ENCODE results near the gene SYNM. TPM values are rescaled to one million over a fixed set of nuclear protein-coding genes. Genes with fewer than 3 reads are reported as not detected.

The SYNM gene, protein sequence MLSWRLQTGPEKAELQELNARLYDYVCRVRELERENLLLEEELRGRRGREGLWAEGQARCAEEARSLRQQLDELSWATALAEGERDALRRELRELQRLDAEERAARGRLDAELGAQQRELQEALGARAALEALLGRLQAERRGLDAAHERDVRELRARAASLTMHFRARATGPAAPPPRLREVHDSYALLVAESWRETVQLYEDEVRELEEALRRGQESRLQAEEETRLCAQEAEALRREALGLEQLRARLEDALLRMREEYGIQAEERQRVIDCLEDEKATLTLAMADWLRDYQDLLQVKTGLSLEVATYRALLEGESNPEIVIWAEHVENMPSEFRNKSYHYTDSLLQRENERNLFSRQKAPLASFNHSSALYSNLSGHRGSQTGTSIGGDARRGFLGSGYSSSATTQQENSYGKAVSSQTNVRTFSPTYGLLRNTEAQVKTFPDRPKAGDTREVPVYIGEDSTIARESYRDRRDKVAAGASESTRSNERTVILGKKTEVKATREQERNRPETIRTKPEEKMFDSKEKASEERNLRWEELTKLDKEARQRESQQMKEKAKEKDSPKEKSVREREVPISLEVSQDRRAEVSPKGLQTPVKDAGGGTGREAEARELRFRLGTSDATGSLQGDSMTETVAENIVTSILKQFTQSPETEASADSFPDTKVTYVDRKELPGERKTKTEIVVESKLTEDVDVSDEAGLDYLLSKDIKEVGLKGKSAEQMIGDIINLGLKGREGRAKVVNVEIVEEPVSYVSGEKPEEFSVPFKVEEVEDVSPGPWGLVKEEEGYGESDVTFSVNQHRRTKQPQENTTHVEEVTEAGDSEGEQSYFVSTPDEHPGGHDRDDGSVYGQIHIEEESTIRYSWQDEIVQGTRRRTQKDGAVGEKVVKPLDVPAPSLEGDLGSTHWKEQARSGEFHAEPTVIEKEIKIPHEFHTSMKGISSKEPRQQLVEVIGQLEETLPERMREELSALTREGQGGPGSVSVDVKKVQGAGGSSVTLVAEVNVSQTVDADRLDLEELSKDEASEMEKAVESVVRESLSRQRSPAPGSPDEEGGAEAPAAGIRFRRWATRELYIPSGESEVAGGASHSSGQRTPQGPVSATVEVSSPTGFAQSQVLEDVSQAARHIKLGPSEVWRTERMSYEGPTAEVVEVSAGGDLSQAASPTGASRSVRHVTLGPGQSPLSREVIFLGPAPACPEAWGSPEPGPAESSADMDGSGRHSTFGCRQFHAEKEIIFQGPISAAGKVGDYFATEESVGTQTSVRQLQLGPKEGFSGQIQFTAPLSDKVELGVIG (N-terminal part only)
- total RNA-seq (2022; extraction: Qiagen RNA extraction; ENCODE audit: low read depth) = 33.4 to 40.0 TPM (median 37.3 TPM) in 5 replicates

DNA sequence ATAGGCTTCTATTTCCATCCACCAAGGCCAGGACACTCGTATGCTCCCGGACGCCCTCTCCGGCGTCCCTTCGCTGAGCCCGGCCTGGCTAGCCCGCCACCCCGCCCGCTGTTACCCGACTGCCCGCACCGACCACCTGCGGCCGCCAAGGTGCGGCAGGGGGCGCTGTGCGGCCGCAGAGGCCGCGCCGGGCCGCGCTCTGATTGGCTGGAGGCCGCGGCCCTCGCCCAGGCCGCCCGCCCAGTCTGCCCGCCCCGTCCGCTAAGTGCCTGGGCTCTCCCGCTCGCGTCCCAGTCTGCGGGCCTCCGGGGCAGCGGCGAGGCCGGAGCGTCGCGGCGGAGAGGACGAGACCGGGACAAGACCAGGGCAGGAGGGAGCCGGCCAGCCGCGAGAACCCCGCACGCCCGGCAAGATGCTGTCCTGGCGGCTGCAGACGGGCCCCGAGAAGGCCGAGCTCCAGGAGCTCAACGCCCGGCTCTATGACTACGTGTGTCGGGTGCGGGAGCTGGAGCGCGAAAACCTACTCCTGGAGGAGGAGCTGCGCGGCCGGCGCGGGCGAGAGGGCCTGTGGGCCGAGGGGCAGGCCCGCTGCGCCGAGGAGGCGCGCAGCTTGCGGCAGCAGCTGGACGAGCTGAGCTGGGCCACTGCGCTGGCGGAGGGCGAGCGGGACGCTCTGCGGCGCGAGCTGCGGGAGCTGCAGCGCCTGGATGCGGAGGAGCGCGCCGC is at the start of gene SYNM:
Gene SYNM (plus strand): TSS at position 293 of the 726 bp plus-strand sequence. CDS start 120 bp downstream, at position 413.

Other genes with a start within 250 kb of the SYNM start
- gene PGPEP1L, start 97.3 kb upstream of the SYNM start, total RNA-seq (2022; extraction: Qiagen RNA extraction; ENCODE audit: low read depth) = not detected in 5 replicates
- gene TTC23, start 144.5 kb downstream of the SYNM start, total RNA-seq (2022; extraction: Qiagen RNA extraction; ENCODE audit: low read depth) = 9.4 to 13.1 TPM (median 11.7 TPM) in 5 replicates
- gene LRRC28, start 146.4 kb downstream of the SYNM start, total RNA-seq (2022; extraction: Qiagen RNA extraction; ENCODE audit: low read depth) = 13.1 to 16.9 TPM (median 14.8 TPM) in 5 replicates